Astrocyte of the hippocampus (primary cell): ENCODE data around the gene POM121.
"Not testable (repeated sequence)": the region's sequence is repeated elsewhere in the genome, so short reads cannot be mapped to it uniquely, and the experiment has no call there.

ENCODE experiments used
- DNase-seq: peaks from one replicate; pipeline ENCODE4 v3.0.0; 2011; ENCODE audit warnings: low read depth, low spot score

POM121 gene

DNA sequence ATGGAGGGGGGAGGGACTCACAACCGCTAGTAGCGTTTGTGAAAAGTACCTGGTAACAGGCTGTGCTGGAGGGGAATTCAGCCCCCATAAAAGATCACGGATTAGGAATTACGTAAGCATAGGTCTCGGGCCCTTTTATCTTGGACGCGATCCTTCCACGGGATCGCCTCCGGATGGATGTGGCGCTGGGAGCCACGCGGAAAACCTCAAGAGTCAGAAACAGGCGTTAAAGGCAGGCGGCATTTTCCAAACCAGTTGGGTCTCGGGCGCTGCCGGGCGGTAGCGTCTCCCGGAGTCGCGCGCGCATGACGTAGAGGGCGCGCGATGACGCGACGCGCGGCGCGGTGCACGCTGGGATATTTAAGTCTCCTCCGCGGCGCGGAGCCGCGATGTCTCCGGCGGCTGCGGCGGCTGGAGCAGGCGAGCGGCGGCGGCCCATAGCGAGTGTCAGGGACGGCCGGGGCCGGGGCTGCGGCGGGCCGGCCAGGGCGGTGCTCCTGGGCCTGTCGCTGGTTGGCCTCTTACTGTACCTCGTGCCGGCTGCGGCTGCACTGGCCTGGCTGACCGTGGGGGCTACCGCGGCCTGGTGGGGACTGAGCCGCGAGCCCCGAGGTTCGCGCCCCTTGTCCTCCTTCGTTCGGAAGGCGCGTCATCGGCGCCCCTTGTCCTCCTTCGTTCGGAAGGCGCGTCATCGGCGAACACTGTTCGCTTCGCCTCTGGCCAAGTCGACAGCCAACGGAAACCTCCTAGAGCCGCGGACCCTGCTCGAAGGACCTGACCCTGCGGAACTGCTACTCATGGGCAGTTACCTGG is at the start of gene POM121:
Gene POM121, plus strand, starts transcription at position 363 of the 813 bp plus-strand sequence. Its CDS starts 27 bp downstream, at position 390.
- DNase-seq, result peak; percentile 96

DNA sequence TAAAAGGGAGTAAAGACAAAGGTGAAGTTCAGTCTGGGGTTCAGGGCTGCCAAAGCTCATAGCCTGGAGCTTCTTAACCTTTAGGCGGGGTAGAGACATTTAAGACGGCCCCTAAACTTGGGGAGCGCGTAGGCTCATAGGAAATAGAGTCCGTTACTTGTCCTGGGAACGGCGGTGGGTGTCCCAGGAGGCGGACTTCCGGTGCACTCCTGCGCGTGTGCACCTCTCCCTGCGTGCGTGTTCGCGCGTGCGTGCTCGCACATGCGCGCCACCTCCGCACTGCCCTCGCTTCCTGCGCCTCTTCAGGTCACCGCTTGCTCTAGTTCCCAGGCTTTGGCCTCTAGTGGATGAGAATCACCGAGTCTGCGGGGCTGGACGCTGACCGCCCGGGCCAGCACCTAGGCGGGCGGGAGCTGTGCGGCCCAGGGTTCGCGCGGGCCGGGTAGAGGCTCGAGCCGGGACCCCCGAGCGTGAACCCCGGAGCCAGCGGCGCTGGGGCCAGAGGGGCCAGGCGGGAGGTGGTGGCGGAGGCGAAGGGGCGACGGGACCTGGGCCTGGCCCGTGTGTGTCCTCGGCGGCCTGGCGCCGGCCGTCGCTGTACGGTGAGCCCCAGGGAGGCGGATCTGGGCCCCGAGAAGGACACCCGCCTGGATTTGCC is 45.7 kb upstream of the POM121 start:
- DNase-seq, result peak; percentile 85

DNA sequence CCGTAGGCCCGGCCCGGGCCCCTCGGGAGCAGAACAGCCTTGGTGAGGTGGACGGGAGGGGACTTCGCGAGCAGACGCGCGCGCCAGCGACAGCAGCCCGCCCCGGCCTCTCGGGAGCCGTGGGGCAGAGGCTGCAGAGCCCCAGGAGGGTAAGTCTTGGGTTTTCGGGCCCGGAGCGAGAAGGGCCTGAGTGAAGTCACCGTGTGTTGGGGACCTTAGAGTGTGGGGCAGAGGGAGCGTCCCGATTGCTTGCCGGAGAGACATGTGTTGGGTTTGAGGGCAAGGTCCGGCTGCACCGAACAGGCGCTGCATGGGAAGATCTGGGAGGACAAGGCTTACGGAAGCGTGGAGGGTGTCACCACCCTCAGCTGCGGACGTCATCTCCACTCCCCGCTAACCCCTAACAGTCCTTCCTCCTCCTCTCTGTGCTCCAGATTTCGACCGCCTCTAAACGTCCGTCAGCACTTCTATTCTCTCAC is 45.1 kb upstream of the POM121 start:
- DNase-seq, result peak; percentile 62

DNA sequence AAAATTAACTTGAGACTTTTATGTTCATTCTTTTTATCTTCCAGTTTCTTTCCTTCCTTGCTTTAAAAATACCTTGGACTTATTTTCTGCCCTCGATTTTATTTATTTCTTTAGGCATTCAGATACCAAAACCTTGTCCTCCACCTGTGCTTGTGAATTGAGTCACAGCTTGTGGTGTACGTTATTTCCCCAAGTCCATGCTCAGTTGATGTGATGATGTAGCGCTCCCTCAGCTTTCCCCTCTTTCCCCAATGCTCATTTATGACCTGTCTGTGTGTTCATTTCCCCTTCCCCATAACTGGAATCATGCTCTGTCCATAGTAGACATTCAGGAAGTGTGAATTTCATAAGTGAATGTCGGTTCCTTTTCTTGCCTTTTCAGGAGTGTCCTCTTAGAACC is 33.1 kb upstream of the POM121 start:
- not testable (repeated sequence) for DNase-seq

DNA sequence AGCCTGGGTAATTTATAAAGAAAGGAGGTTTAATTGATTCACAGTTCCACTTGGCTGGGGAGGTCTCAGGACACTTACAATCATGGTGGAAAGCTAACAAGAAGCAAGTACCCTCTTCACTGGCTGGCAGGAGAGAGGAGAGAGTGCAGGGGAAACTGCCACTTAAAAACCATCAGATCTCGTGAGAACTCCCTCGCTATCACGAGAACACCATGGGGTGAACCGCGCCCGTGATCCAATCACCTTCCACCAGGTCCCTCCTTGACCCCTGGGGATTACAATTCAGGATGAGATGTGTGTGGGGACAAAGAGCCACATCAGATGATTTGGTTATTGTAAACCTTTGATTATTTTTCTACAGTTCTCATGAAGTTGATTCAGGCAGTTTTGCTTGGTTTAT is 20.2 kb upstream of the POM121 start:
- DNase-seq, result not testable (repeated sequence)

DNA sequence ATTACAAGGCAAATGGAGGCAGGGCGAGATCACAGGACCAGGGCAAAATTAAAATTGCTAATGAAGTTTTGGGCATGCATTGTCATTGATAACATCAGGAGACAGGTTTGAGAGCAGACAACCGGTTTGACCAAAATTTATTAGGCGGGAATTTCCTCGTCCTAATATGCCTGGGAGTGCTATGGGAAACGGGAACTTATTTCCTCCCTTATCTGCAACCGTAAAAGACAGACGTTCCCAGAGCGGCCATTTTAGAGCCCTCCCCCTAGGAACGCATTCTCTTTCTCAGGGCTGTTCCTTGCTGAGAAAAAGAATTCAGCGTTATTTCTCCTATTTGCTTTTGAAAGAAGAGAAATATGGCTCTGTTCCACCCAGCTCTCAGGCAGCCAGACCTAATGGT is 16.5 kb upstream of the POM121 start:
- DNase-seq, result not testable (repeated sequence)

DNA sequence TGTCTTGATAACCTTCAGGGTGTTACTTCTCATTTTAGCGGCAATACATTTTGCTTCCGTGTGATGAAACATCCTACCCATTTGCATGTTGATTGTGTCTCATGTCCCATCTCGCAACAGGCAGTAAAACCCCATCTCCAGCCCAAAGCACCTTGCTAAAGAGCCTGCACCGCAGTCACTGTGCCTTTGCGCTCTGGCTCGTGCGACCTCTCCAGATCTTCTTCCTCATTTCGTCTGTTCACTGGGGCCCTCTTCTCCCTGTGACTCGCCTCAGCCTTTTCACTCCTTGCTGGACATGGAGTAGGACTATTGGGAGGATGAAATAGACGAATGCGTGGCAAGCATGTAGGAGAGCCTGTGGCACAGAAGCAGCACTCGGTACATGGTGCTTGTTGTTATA is 13.5 kb upstream of the POM121 start:
- not testable (repeated sequence) for DNase-seq

DNA sequence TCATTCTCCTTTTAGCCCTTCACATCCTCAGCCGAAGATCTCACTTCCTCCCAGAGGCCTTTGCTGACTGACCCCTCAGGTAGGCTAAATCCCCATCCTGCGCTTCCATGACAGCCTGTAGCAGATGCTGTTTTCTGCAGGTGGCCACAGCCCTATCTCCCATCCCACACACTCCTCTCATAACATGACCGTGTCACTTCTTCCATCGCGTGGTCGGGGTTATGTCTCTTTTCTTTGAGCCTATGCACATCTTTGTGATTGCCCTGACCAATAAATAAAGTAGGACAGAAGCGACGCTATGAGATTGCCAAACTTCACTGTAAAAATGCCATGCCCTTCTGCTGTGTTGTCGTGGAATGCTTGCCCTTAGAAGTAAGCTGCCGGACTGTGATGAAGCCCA is 11.1 kb upstream of the POM121 start:
- not testable (repeated sequence) for DNase-seq

DNA sequence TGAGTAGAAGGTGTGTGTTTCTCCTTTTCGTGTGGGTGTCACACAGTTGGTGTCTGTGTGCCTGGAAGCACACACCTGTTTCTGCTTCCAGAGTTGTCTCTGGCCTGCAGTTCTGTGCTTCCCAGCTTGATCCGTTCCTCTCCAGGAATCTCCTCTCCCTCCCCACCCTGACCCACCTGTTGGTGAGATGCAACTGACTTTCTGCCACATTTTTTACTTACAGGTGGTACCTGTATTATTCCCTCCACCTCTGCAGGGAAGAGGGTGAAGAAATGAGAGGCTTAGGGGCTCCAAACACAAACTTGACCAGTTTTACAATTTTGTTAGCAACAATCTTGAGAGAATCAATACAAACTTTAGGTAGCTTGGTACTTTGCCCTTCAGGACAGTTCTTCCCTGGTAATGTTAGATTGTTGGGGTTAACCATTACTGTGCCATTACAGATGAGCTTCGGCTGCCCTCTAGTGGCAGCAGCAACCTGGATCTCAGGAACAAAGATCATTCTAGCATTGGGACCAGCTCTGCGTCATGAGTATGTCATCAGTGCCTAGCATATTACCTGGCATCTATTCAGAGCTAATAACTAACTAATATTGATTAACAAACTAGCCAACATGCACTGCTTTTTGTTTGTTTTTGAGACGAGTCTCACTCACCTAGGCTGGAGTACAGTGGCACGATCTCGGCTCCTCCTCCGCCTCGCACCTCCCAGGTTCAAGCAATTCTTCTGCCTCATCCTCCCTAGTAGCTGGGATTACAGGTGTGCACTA is 10.0 kb upstream of the POM121 start:
- DNase-seq, result peak; percentile 68

DNA sequence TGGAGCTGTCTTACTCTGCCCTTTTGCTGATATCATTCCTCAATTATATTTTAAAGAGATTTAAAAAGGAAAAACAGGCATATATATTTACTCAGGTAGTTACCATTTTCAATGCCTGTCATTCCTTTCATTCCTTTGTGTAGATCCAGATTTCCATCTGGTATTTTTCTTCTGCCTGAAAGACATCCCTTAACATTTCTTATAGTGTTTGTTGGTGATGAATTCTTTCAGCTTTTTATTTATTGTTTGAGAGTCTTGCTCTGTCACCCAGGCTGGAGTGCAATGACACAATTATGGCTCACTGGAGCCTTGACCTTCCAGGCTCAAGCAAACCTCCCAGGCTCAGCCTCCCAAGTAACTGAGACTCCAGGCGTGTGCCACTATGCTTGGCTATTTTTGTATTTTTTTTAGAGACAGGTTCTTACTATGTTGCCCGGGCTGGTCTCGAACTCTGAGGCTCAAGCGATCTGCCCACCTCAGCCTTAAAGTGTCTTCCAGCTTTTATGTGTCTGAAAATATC is 5.6 kb upstream of the POM121 start:
- DNase-seq, result no peak

DNA sequence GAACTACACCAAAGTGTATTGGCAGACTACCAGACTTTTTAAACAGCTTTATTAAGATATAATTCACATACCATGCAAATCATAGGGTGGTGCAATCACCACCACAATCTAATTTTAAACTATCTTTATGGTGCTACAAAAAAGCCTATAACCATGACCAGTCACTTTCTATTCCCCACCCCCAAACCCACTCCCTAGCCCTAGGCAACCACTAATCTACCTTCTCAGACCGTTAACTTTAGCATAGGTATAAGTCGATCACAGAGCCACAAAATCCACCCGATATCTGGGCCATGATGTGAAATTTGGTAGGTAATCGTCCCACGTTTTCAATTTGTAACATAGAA is 536 bp upstream of the POM121 start:
- no peak for DNase-seq

DNA sequence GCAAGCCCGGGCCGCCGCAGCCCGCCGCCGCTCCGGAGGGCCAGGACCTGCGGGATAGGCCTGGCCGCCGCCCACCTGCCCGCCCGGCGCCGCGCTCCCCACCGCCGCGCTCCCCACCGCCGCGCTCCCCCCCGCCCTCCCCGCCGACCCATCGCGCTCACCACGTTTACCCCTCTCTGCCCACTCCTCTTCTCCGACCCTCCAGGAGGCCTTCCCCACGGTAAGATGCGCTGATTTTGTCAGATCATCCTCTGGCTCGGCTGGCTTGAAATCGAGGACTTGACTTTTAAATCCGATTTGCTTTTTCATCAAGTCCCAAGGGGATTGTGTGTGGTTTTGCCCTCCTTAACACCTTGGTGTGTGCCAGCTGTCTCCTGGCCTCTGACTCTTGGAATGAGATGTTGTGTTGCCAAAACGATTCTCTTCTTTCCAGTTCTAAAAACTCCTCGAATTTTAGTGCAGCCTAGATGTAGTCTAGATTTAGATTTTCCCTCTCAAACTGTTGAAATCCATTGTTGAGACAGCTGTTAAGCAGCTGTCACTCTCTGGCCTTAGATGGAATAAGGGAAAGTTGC is 738 bp downstream of the POM121 start:
- no peak for DNase-seq

DNA sequence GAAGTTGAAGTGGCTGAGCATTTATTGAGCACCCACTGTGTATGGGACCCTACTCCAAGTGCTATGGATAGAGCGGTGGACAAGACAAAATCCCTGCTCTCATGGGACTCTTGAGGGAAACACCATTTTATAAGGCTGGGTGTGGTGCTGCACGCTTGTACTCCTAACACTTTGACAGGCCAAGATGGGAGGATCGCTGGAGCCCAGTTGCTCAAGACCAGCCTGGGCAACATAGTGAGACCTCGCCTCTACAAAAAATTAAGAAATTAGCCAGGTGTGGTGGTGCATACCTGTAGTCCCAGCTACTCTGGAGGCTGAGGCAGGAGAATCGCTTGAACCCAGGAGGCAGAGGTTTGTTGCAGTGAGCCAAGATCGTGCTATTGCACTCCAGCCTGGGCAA is 2.9 kb downstream of the POM121 start:
- DNase-seq, result not testable (repeated sequence)

DNA sequence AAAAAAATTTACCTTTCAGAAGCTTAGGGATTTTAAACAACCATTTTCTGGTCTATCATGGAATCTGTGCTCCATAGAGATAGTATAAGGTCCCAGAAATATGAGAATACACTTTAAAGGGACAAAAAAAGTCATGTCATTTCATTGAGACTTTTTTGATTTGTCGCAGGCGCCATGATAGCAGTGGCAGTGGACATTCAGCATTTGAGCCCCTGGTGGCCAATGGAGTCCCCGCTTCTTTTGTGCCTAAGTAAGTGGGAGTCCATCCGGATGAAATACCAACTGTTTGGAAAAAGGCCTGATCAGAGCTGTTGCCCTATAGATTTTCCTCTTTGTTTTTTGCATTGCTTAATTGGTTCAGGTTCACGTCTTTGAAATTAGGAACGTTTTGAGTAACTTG is 3.3 kb downstream of the POM121 start:
- DNase-seq, result not testable (repeated sequence)

DNA sequence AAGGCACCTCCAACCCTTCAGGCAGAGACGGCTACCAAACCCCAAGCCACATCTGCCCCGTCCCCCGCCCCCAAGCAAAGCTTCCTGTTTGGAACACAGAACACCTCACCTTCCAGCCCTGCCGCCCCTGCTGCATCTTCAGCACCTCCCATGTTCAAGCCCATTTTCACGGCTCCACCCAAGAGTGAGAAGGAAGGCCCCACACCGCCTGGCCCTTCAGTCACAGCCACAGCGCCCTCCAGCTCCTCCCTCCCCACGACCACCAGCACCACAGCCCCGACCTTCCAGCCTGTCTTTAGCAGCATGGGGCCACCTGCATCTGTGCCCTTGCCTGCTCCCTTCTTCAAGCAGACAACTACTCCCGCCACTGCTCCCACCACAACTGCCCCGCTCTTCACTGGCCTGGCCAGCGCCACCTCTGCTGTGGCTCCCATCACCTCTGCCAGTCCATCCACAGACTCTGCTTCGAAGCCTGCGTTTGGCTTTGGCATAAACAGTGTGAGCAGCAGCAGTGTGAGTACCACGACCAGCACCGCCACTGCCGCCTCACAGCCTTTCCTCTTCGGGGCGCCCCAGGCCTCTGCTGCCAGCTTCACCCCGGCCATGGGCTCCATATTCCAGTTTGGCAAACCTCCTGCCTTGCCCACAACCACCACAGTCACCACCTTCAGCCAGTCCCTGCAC is 17.3 kb downstream of the POM121 start:
- not testable (repeated sequence) for DNase-seq

DNA sequence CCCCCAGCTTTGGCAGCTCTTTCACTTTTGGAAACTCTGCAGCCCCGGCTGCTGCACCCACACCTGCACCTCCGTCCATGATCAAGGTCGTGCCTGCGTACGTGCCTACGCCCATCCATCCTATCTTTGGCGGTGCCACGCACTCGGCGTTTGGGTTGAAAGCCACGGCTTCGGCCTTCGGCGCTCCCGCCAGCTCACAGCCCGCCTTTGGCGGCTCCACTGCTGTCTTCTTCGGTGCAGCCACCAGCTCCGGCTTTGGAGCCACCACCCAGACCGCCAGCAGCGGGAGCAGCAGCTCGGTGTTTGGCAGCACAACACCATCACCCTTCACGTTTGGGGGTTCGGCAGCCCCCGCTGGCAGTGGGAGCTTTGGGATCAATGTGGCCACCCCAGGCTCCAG is 18.1 kb downstream of the POM121 start:
- DNase-seq, result not testable (repeated sequence)

DNA sequence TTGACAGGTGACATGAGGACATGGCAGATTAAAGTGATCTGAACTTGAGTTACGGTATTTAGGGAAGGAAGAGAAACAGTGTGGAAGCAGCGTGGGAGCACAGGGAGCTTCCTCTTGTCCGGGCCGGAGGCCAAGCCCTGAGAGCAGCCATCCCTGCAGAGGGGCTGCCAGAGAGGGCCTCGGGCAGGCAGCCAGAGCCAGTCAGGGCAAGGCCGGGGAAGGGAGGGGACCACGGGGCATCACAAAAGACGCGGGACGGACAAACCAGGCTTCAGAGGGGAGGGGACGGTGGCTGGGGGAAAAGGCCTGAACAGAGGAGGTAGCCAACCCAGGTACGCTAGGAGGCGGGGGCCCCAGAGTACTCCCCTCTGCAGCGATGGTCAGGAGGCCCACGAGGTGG is 20.0 kb downstream of the POM121 start:
- not testable (repeated sequence) for DNase-seq

DNA sequence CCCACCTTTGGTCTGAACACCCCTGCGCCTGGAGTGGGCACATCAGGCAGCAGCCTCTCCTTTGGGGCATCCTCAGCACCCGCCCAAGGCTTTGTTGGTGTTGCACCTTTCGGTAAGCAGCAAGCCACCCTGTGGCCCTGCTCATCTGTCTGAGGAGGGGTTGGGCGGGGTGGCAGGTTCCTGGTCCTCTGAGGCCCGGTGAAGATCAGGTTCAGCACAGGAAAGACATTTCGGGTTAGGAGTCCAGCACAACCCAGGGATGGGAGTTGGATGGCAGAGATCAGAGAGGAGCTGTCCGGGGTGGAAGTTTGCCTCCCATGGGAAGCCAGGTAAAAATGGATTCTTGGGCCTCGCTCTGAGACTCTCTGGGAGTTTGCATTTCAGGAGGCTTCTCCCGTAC is 20.7 kb downstream of the POM121 start:
- DNase-seq, result not testable (repeated sequence)

DNA sequence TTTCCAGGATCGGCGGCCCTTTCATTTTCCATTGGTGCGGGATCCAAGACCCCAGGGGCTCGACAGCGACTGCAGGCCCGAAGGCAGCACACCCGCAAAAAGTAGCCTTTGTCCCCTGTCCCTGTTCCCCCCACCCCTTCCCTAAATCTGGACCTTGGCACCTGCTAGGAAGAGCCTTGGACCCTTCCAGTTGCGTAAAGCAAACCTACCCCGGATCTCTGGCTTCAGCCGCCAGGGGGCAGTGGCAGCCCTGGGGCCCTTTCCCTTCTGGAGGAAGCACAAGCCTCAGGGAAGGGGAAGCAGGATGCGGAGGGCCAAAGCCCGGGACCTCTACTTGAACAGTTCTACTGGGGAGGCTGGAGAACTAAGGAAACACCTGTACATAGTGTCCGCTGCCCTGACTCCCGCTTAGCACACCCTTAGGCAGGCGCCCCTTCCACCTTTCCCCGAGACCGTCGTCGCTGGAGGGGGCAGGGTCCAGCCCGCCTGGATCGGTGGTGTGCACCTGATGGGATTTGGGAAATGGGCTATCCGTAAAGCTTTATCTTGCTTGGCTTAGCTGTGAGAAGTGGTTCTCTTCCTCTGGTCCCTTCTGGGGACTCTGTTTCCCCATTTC is 21.3 kb downstream of the POM121 start:
- not testable (repeated sequence) for DNase-seq

DNA sequence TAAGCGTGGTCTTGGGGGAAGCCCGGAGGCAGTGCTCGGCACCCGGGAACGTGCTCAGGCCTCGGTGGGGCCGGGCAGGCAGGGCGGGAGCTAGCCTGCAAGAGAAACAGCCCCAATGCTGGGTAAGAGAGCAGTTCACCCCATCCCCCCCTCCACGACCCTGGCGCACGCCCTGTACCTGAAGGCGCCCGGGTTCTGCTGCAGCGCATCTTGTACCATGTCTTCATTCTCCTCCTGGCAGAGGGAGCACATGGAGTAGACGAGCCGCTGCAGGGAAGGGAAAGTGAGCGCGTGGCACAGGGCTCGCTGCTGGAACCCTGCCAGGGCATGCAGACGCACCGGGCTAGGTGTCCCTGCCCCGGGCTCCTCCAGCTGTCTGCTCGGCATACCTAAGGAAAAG is 23.8 kb downstream of the POM121 start:
- not testable (repeated sequence) for DNase-seq

DNA sequence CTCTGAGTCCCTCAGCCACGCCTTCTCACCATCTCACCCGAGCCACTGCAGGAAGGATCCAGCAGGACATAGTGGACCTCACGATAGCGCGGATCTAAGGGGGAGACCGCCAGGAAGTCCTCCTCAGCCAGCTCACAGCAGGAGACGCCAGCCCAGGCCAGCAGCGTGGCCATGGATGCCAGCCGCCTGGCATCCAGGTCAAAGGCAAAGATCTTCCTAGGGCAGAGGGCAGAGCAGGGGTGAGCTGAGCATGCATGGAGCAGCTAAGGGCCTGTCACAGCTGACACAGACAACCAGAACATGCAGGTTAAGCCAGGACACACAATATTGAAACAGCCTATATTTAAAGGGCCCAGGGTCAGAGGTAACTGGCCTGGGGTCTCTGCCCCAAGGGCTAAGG is 24.4 kb downstream of the POM121 start:
- not testable (repeated sequence) for DNase-seq
